PC-3 (cell line): Measurements from ENCODE around the gene WTAP.

ENCODE experiments used
- EZH2 ChIP-seq: fragments of 300-600 bp; sonication (generic); IDR thresholded peaks from one replicate; pipeline ENCODE4 v1.6.1; 2017; ENCODE audit warnings: antibody characterized with exemption, mild to moderate bottlenecking, low read length; ENCODE audit not compliant: unreplicated experiment
- EZH2phosphoT487 ChIP-seq: fragments of 300-600 bp; sonication (generic); IDR thresholded peaks from 2 replicates; pipeline ENCODE4 v1.6.1; 2018; ENCODE audit warnings: mild to moderate bottlenecking, antibody characterized with exemption, low read length, borderline replicate concordance
- TF ChIP-seq, protein P1 (sequence below): fragments of 300-600 bp; sonication (generic); conservative IDR thresholded peaks from 2 replicates; pipeline ENCODE4 v1.5.1; 2017; ENCODE audit warnings: antibody characterized with exemption, low read depth, mild to moderate bottlenecking, low read length

DNA sequence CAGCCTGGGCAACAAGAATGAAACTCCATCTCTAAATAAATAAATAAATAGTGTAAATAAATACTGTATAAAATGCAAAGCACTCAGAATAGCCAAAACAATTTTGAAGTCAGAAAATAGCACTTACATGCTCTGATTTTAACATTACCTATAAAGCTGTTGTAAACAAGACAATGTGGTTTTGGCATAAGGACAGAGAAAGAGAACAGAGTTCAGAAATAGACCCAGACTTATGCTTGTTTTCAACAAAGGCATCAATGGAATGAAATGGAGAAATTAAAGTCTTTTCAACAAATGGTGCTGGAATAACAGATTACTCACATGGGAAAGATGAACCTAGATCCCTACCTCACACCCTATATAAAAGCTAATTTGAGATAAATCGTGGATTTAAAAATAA lies 44.9 kb downstream of the WTAP start:
- TF ChIP-seq, protein P1, sequence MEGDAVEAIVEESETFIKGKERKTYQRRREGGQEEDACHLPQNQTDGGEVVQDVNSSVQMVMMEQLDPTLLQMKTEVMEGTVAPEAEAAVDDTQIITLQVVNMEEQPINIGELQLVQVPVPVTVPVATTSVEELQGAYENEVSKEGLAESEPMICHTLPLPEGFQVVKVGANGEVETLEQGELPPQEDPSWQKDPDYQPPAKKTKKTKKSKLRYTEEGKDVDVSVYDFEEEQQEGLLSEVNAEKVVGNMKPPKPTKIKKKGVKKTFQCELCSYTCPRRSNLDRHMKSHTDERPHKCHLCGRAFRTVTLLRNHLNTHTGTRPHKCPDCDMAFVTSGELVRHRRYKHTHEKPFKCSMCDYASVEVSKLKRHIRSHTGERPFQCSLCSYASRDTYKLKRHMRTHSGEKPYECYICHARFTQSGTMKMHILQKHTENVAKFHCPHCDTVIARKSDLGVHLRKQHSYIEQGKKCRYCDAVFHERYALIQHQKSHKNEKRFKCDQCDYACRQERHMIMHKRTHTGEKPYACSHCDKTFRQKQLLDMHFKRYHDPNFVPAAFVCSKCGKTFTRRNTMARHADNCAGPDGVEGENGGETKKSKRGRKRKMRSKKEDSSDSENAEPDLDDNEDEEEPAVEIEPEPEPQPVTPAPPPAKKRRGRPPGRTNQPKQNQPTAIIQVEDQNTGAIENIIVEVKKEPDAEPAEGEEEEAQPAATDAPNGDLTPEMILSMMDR = no peak
- no peak for TF ChIP-seq EZH2phosphoT487
- no peak for TF ChIP-seq EZH2
